ENCODE measurements around the gene CNGA3.

CNGA3 gene

GRCh38 chr2:98390571-98391476, 44.6 kb downstream of the CNGA3 start:
- Mint-ChIP-seq H3K27me3 (ENCODE audit: low read depth, poor library complexity) (peaks cover 15% of the 10 kb centered on the region), H3K36me3 (ENCODE audit: low read depth) (no peaks in the 10 kb centered on the region), H3K9me3 (peaks cover under 1% of the 10 kb centered on the region), H3K4me1 (no peaks in the 10 kb centered on the region), H3K27ac (no peak overlapping the region), H3K4me3 (no peak overlapping the region)
- no peak for DNase-seq
- TF ChIP-seq CTCF (IDR thresholded peaks at IDR 0.05), result no peak

GRCh38 chr2:98391581-98392270, 45.5 kb downstream of the CNGA3 start:
- Mint-ChIP-seq H3K27ac (no peak overlapping the region), H3K27me3 (ENCODE audit: low read depth, poor library complexity) (peaks cover 18% of the 10 kb centered on the region), H3K4me1 (no peaks in the 10 kb centered on the region), H3K36me3 (ENCODE audit: low read depth) (no peaks in the 10 kb centered on the region), H3K9me3 (peaks cover 4% of the 10 kb centered on the region), H3K4me3 (no peak overlapping the region)
- no peak for TF ChIP-seq CTCF (IDR thresholded peaks at IDR 0.05)
- no peak for DNase-seq

- Mint-ChIP-seq H3K27ac (no peak overlapping the region), H3K4me3 (no peak overlapping the region), H3K36me3 (ENCODE audit: low read depth) (no peaks in the 10 kb centered on the region), H3K9me3 (peaks cover 4% of the 10 kb centered on the region), H3K27me3 (ENCODE audit: low read depth, poor library complexity) (peaks cover 23% of the 10 kb centered on the region), H3K4me1 (no peaks in the 10 kb centered on the region)
- DNase-seq, result no peak
- no peak for TF ChIP-seq CTCF (IDR thresholded peaks at IDR 0.05)
Measured at GRCh38 chr2:98393354-98393753, 47.1 kb downstream of the CNGA3 start.

GRCh38 chr2:98394595-98395153, 48.4 kb downstream of the CNGA3 start:
- H3K4me3 Mint-ChIP-seq, result no peak overlapping the region

GRCh38 chr2:98395977-98396376, 49.7 kb downstream of the CNGA3 start:
- H3K4me1 Mint-ChIP-seq, result no peaks in the 10 kb centered on the region
- TF ChIP-seq CTCF (IDR thresholded peaks at IDR 0.05), result no peak
- no peak overlapping the region for H3K4me3 Mint-ChIP-seq
- H3K27me3 Mint-ChIP-seq (ENCODE audit: low read depth, poor library complexity), result peaks cover 33% of the 10 kb centered on the region
- DNase-seq, result no peak
- H3K27ac Mint-ChIP-seq, result no peak overlapping the region
- peaks cover 4% of the 10 kb centered on the region for H3K9me3 Mint-ChIP-seq
- H3K36me3 Mint-ChIP-seq (ENCODE audit: low read depth), result no peaks in the 10 kb centered on the region

More at GRCh38 chr2:98394595-98395153, 48.4 kb downstream of the CNGA3 start:
- H3K4me1 Mint-ChIP-seq, result no peaks in the 10 kb centered on the region
- H3K36me3 Mint-ChIP-seq (ENCODE audit: low read depth), result no peaks in the 10 kb centered on the region
- no peak overlapping the region for H3K27ac Mint-ChIP-seq
- peaks cover 24% of the 10 kb centered on the region for H3K27me3 Mint-ChIP-seq (ENCODE audit: low read depth, poor library complexity)
- no peak for TF ChIP-seq CTCF (IDR thresholded peaks at IDR 0.05)
- H3K9me3 Mint-ChIP-seq, result peaks cover 4% of the 10 kb centered on the region
- DNase-seq, result no peak
